Loucy (cell line): ENCODE measurements around the gene SLC5A10.

Experiments
- CTCF ChIP-seq: fragments of 200-600 bp; sonication (generic); conservative IDR thresholded peaks from 2 replicates; pipeline ENCODE4 v1.5.1; 2014; ENCODE audit warnings: mild to moderate bottlenecking, antibody characterized with exemption, low read length
- EZH2phosphoT487 ChIP-seq: fragments of 200-600 bp; IDR thresholded peaks from 2 replicates; pipeline ENCODE4 v1.6.1; 2018; ENCODE audit warnings: antibody characterized with exemption, mild to moderate bottlenecking, moderate library complexity, borderline replicate concordance

DNA sequence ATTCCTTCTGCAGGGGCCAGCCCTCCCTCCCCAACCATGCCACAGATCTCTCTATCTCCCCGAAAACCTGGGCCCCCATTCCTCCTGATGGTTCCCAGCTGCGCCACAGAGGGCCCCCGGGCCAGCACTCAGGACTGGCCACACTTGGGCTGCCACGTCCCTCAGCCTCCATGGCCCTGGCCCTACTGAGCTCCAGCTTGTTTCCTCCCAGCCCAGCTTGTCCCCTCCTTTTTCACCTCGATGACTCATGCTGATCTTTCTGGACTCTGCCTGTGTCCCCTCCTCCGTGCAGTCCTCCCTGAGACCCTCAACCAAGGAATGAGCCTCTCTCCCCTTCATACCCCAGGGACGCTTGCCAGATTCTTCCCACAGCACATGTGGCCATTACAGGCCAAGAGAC, 63.5 kb downstream of the SLC5A10 start:
- TF ChIP-seq CTCF (no peak), EZH2phosphoT487 (no peak)
